SK-N-SH (cell line): Measurements from ENCODE around the gene ARHGEF39. TPM values are rescaled to one million over a fixed set of nuclear protein-coding genes. Genes with fewer than 3 reads are reported as not detected.

ENCODE experiments used
- CTCF ChIA-PET: fragments of 300-600, 350-600 bp; formaldehyde crosslinking; extraction: SDS; loops from one replicate; lab custom pipeline; 2021; lab: Yijun Ruan, JAX
- POLR2A ChIA-PET: fragments of 350-600 bp; sonication (Branson Sonifier 250); formaldehyde crosslinking; extraction: SDS; loops from one replicate; lab custom pipeline; 2020; ENCODE audit warnings: antibody characterized with exemption, inconsistent platforms; lab: Yijun Ruan, JAX
- DNase-seq: peaks from one replicate; pipeline ENCODE4 v3.0.0; 2012
- H2AFZ ChIP-seq: fragments of 200-600 bp; sonication (generic); 2 replicates; pipeline ENCODE4 v1.8.1; 2016; ENCODE audit warnings: antibody characterized with exemption, mild to moderate bottlenecking, low read depth
- H3F3A ChIP-seq: fragments of 200-600 bp; sonication (generic); replicated peaks from 2 replicates; pipeline ENCODE3; 2016; ENCODE audit warnings: antibody characterized with exemption, mild to moderate bottlenecking; ENCODE audit not compliant: insufficient read depth
- H3K27ac ChIP-seq, 2 experiments: fragments of 200-500 bp in 1 of 2; fragments of 200-600 bp in 1 of 2; sonication (Bioruptor generic) in 1 of 2; sonication (generic), shearing (Covaris generic) in 1 of 2; 2 replicates each; pipeline versions ENCODE4 v1.5.1 to v1.6.1; 2014 to 2016; ENCODE audit warnings: low read depth in 2 of 2, inconsistent platforms in 1 of 2, low read length in 1 of 2, mild to moderate bottlenecking in 1 of 2, mixed read lengths in 1 of 2
- H3K27me3 ChIP-seq: fragments of 200-600 bp; sonication (generic), shearing (Covaris generic); 2 replicates; pipeline ENCODE4 v1.6.1; 2016; ENCODE audit warnings: mixed run types; ENCODE audit not compliant: insufficient read depth
- H3K36me3 ChIP-seq, 2 experiments: fragments of 200-500 bp in 1 of 2; fragments of 200-600 bp in 1 of 2; sonication (Bioruptor generic) in 1 of 2; sonication (generic) in 1 of 2; replicated peaks in 1 of 2; 2 replicates each; pipeline versions ENCODE3 to v1.5.1; 2014 to 2016; ENCODE audit warnings: low read length in 1 of 2, mild to moderate bottlenecking in 1 of 2; ENCODE audit not compliant: insufficient read depth in 2 of 2, control insufficient read depth in 1 of 2
- H3K4me1 ChIP-seq, 2 experiments: fragments of 200-500 bp in 1 of 2; fragments of 200-600 bp in 1 of 2; sonication (Bioruptor generic) in 1 of 2; sonication (generic), shearing (Covaris generic) in 1 of 2; 2 replicates each; pipeline versions ENCODE4 v1.5.1 to v1.6.1; 2014 to 2016; ENCODE audit warnings: low read depth in 1 of 2, low read length in 1 of 2, mixed run types in 1 of 2; ENCODE audit not compliant: insufficient read depth in 2 of 2, control insufficient read depth in 1 of 2
- H3K4me2 ChIP-seq: fragments of 200-600 bp; sonication (generic), shearing (Covaris generic); 2 replicates; pipeline ENCODE4 v1.6.1; 2017; ENCODE audit warnings: mixed run types
- H3K4me3 ChIP-seq, 2 experiments: fragments of 200-500 bp in 1 of 2; fragments of 200-600 bp in 1 of 2; sonication (Bioruptor generic) in 1 of 2; sonication (generic), shearing (Covaris generic) in 1 of 2; 2 replicates each; pipeline versions ENCODE4 v1.5.1 to v1.8.1; 2014 to 2016; ENCODE audit warnings: low read depth in 2 of 2, inconsistent platforms in 1 of 2, low read length in 1 of 2, mild to moderate bottlenecking in 1 of 2, mixed read lengths in 1 of 2, moderate library complexity in 1 of 2
- H3K79me2 ChIP-seq: fragments of 200-600 bp; sonication (generic); 2 replicates; pipeline ENCODE4 v1.8.1; 2017; ENCODE audit warnings: mild to moderate bottlenecking; ENCODE audit not compliant: insufficient read depth
- H3K9ac ChIP-seq: fragments of 200-600 bp; sonication (generic); 2 replicates; pipeline ENCODE4 v1.6.1; 2017; ENCODE audit warnings: mixed run types
- H3K9me2 ChIP-seq: fragments of 200-600 bp; sonication (generic); 2 replicates; pipeline ENCODE4 v1.6.1; 2017; ENCODE audit warnings: mixed run types
- H3K9me3 ChIP-seq: fragments of 200-600 bp; sonication (generic); 2 replicates; pipeline ENCODE4 v1.6.1; 2017; ENCODE audit warnings: mixed run types, mild to moderate bottlenecking, moderate library complexity
- H4K20me1 ChIP-seq: fragments of 200-600 bp; sonication (generic); 2 replicates; pipeline ENCODE4 v1.6.1; 2017; ENCODE audit warnings: mild to moderate bottlenecking, mixed run types; ENCODE audit not compliant: insufficient read depth
- CHD2 ChIP-seq: fragments of 150-350 bp; IDR thresholded peaks from 2 replicates; pipeline ENCODE4 v1.6.1; 2018; ENCODE audit warnings: low read length; ENCODE audit not compliant: partially characterized antibody
- ELF1 ChIP-seq: IDR thresholded peaks from 2 replicates; pipeline ENCODE4 v1.4.0; 2012
- FOSL2 ChIP-seq: IDR thresholded peaks from 2 replicates; pipeline ENCODE4 v1.4.0; 2012; ENCODE audit warnings: low read depth, mild to moderate bottlenecking, moderate library complexity, borderline replicate concordance
- GATA2 ChIP-seq: sonication (generic); formaldehyde crosslinking; IDR thresholded peaks from 2 replicates; pipeline ENCODE4 v1.5.0; 2020; ENCODE audit warnings: mild to moderate bottlenecking, missing genetic modification reagents
- NRF1 ChIP-seq: IDR thresholded peaks from 2 replicates; pipeline ENCODE4 v1.6.1; 2012; ENCODE audit warnings: low read depth, mild to moderate bottlenecking, low read length
- RCOR1 ChIP-seq: fragments of 150-350 bp; IDR thresholded peaks from 2 replicates; pipeline ENCODE4 v1.6.1; 2017; ENCODE audit warnings: antibody characterized with exemption, low read length
- SIN3A ChIP-seq: IDR thresholded peaks from 2 replicates; pipeline ENCODE4 v1.6.1; 2012; ENCODE audit warnings: low read depth, mild to moderate bottlenecking, low read length, moderate library complexity, borderline replicate concordance
- TAF1 ChIP-seq: IDR thresholded peaks from 2 replicates; pipeline ENCODE4 v1.6.1; 2012; ENCODE audit warnings: low read depth, mild to moderate bottlenecking, low read length, moderate library complexity, borderline replicate concordance
- TCF12 ChIP-seq: IDR thresholded peaks from 2 replicates; pipeline ENCODE4 v1.4.0; 2012
- TEAD4 ChIP-seq: IDR thresholded peaks from 2 replicates; pipeline ENCODE4 v1.4.0; 2012; ENCODE audit warnings: mild to moderate bottlenecking, borderline replicate concordance; ENCODE audit not compliant: insufficient read depth
- USF1 ChIP-seq: IDR thresholded peaks from 2 replicates; pipeline ENCODE4 v1.4.0; 2012; ENCODE audit warnings: low read depth, borderline replicate concordance
- YY1 ChIP-seq: IDR thresholded peaks from 2 replicates; pipeline ENCODE4 v1.4.0; 2012; ENCODE audit warnings: low read depth, mild to moderate bottlenecking
- WGBS: methylation state at CpG from one replicate; pipeline ENCODE4 v1.1.6; 2017; ENCODE audit warnings: low lambda C conversion rate; 5-methylcytosine and 5-hydroxymethylcytosine counted together
- polyA plus RNA-seq, 3 experiments: library from polyadenylated mRNA; depleted of rRNA; stranded (reverse); fragments of >200 nt; gene quantifications; 2 replicates each; pipeline ENCODE4 v1.2.3, GENCODE V29; 2012
- TF ChIP-seq, protein P1 (sequence below): IDR thresholded peaks from 2 replicates; pipeline ENCODE4; 2012
- TF ChIP-seq, protein P2 (sequence below): IDR thresholded peaks from 2 replicates; pipeline ENCODE4 v1.4.0; 2012; ENCODE audit warnings: low read depth
- TF ChIP-seq, protein P3 (sequence below): fragments of 150-350 bp; IDR thresholded peaks from 2 replicates; pipeline ENCODE4 v1.6.1; 2017; ENCODE audit warnings: antibody characterized with exemption, low read length, low read depth, borderline replicate concordance
- TF ChIP-seq, protein P4 (sequence below): IDR thresholded peaks from 2 replicates; pipeline ENCODE4 v1.6.1; 2012; ENCODE audit warnings: mild to moderate bottlenecking, low read depth, low read length, moderate library complexity
- TF ChIP-seq, protein P5 (sequence below): fragments of 200-600 bp; sonication (generic); IDR thresholded peaks from 2 replicates; pipeline ENCODE4 v1.6.1; 2017; ENCODE audit warnings: antibody characterized with exemption, mild to moderate bottlenecking, moderate library complexity
- TF ChIP-seq, protein P6 (sequence below): fragments of 150-350 bp; IDR thresholded peaks from 2 replicates; pipeline ENCODE4 v1.6.1; 2016; ENCODE audit warnings: mild to moderate bottlenecking, low read depth, low read length

ARHGEF39 gene
- polyA plus RNA-seq, 1 of the 3 experiments (the other 2 are of a cell fraction), result 4.9 TPM

DNA sequence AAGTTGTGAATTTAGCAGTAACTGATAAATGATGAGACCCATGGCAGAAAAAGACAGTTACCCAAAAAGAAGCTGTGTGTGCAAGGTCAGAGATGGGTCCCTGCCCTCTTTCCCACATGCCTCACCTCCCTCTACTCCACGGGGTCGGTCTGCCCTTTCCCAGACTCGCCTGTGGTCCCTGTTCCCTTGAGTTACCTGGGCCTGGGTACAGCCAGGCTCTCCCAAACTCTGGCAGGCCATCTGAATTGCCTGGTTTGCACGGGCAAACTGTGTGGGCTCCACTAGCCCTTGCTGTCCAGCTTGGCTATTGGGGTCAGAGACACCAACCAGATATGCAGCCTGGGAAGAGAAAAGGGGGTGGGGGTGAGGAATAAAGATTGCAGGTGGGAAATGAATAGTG, 43.2 kb upstream of the ARHGEF39 start:
- no peaks in the 10 kb centered on the region for H4K20me1 ChIP-seq
- H3F3A ChIP-seq, result peaks cover 7% of the 10 kb centered on the region
- H3K9ac ChIP-seq, result no peak overlapping the region
- WGBS, result 95% methylated on average over 4 of the region's 4 CpGs
- no peaks in the 10 kb centered on the region for H3K9me3 ChIP-seq
- no peaks in the 10 kb centered on the region for H3K4me1 ChIP-seq
- no peak overlapping the region for H3K27ac ChIP-seq
- no peaks in the 10 kb centered on the region for H3K9me2 ChIP-seq
- no peak overlapping the region for H2AFZ ChIP-seq
- DNase-seq, result no peak
- H3K36me3 ChIP-seq, result peaks cover 54 to 88% of the 10 kb centered on the region in 2 experiments
- CTCF ChIA-PET, result interaction anchor here (19.9 kb wide), 1 partner anchor 12 kb away, joined by 183 read pairs; no protein-coding TSS in a partner anchor
- no peak overlapping the region for H3K4me3 ChIP-seq
- TF ChIP-seq FOSL2, result no peak
- TF ChIP-seq TEAD4, result no peak
- TF ChIP-seq TCF12, result no peak
- no peak for TF ChIP-seq TAF1
- TF ChIP-seq SIN3A, result no peak
- TF ChIP-seq, protein P1, sequence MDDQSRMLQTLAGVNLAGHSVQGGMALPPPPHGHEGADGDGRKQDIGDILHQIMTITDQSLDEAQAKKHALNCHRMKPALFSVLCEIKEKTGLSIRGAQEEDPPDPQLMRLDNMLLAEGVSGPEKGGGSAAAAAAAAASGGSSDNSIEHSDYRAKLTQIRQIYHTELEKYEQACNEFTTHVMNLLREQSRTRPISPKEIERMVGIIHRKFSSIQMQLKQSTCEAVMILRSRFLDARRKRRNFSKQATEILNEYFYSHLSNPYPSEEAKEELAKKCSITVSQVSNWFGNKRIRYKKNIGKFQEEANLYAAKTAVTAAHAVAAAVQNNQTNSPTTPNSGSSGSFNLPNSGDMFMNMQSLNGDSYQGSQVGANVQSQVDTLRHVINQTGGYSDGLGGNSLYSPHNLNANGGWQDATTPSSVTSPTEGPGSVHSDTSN, result no peak
- no peak for TF ChIP-seq GATA2 (CRISPR knock-in tag)
- no peak for TF ChIP-seq ELF1
- TF ChIP-seq, protein P2, sequence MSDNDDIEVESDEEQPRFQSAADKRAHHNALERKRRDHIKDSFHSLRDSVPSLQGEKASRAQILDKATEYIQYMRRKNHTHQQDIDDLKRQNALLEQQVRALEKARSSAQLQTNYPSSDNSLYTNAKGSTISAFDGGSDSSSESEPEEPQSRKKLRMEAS, result no peak
- TF ChIP-seq USF1, result no peak
- no peak for TF ChIP-seq CHD2
- no peak for TF ChIP-seq YY1
- TF ChIP-seq, all 33 proteins: peak for 0
- POLR2A ChIA-PET, result no interaction called here
- Histone ChIP-seq H3K79me2 (no peaks in the 10 kb centered on the region; the same call in 1 of the 2 replicates), H3K27me3 (no peaks in the 10 kb centered on the region), H3K4me2 (no peak overlapping the region)

DNA sequence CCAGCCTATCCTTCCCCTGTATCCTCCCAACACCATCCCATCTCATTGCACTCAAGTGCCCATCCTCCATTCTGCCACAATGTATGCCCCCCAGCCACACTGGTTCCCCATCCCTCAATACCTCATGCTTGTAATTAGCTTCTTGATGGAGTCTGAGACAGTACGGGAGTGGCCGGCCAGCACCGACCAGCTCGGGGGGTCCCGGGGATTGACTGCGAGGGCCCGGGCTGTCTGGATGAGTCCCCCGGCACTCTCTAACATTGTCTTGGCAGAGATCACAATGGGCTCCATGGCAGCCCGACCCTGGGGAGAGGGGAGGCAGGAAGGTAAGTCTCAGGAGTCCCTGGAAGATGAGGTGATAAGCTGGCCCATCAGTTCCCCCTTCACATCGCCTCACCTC, 42.0 kb upstream of the ARHGEF39 start:
- Histone ChIP-seq H3F3A (peaks cover 7% of the 10 kb centered on the region), H3K27me3 (no peaks in the 10 kb centered on the region), H2AFZ (no peak overlapping the region), H3K4me2 (no peak overlapping the region), H3K36me3 (peaks cover 57 to 88% of the 10 kb centered on the region in 2 experiments), H3K4me3 (no peak overlapping the region)
- TF ChIP-seq TEAD4 (no peak), ELF1 (no peak), RCOR1 (no peak), NRF1 (no peak), GATA2 (CRISPR knock-in tag) (no peak), FOSL2 (no peak)
- TF ChIP-seq, protein P3, sequence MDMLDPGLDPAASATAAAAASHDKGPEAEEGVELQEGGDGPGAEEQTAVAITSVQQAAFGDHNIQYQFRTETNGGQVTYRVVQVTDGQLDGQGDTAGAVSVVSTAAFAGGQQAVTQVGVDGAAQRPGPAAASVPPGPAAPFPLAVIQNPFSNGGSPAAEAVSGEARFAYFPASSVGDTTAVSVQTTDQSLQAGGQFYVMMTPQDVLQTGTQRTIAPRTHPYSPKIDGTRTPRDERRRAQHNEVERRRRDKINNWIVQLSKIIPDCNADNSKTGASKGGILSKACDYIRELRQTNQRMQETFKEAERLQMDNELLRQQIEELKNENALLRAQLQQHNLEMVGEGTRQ, result no peak
- TF ChIP-seq, protein P4, sequence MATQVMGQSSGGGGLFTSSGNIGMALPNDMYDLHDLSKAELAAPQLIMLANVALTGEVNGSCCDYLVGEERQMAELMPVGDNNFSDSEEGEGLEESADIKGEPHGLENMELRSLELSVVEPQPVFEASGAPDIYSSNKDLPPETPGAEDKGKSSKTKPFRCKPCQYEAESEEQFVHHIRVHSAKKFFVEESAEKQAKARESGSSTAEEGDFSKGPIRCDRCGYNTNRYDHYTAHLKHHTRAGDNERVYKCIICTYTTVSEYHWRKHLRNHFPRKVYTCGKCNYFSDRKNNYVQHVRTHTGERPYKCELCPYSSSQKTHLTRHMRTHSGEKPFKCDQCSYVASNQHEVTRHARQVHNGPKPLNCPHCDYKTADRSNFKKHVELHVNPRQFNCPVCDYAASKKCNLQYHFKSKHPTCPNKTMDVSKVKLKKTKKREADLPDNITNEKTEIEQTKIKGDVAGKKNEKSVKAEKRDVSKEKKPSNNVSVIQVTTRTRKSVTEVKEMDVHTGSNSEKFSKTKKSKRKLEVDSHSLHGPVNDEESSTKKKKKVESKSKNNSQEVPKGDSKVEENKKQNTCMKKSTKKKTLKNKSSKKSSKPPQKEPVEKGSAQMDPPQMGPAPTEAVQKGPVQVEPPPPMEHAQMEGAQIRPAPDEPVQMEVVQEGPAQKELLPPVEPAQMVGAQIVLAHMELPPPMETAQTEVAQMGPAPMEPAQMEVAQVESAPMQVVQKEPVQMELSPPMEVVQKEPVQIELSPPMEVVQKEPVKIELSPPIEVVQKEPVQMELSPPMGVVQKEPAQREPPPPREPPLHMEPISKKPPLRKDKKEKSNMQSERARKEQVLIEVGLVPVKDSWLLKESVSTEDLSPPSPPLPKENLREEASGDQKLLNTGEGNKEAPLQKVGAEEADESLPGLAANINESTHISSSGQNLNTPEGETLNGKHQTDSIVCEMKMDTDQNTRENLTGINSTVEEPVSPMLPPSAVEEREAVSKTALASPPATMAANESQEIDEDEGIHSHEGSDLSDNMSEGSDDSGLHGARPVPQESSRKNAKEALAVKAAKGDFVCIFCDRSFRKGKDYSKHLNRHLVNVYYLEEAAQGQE, result no peak
- TF ChIP-seq, protein P5, sequence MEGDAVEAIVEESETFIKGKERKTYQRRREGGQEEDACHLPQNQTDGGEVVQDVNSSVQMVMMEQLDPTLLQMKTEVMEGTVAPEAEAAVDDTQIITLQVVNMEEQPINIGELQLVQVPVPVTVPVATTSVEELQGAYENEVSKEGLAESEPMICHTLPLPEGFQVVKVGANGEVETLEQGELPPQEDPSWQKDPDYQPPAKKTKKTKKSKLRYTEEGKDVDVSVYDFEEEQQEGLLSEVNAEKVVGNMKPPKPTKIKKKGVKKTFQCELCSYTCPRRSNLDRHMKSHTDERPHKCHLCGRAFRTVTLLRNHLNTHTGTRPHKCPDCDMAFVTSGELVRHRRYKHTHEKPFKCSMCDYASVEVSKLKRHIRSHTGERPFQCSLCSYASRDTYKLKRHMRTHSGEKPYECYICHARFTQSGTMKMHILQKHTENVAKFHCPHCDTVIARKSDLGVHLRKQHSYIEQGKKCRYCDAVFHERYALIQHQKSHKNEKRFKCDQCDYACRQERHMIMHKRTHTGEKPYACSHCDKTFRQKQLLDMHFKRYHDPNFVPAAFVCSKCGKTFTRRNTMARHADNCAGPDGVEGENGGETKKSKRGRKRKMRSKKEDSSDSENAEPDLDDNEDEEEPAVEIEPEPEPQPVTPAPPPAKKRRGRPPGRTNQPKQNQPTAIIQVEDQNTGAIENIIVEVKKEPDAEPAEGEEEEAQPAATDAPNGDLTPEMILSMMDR, result no peak
- TF ChIP-seq, protein P6, sequence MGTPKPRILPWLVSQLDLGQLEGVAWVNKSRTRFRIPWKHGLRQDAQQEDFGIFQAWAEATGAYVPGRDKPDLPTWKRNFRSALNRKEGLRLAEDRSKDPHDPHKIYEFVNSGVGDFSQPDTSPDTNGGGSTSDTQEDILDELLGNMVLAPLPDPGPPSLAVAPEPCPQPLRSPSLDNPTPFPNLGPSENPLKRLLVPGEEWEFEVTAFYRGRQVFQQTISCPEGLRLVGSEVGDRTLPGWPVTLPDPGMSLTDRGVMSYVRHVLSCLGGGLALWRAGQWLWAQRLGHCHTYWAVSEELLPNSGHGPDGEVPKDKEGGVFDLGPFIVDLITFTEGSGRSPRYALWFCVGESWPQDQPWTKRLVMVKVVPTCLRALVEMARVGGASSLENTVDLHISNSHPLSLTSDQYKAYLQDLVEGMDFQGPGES, result no peak
- TF ChIP-seq, all 33 proteins: peak for 0
- 99% methylated on average over 9 of the region's 10 CpGs for WGBS
- Histone ChIP-seq H3K9me2 (no peaks in the 10 kb centered on the region), H3K27ac (no peak overlapping the region), H3K9me3 (no peaks in the 10 kb centered on the region), H3K4me1 (no peaks in the 10 kb centered on the region), H3K9ac (no peak overlapping the region), H4K20me1 (no peaks in the 10 kb centered on the region), H3K79me2 (no peaks in the 10 kb centered on the region; the same call in 1 of the 2 replicates)
- no peak for DNase-seq
- POLR2A ChIA-PET, result interaction anchor here (0.7 kb wide), 1 partner anchor 42 kb away, joined by 3 read pairs; no protein-coding TSS in a partner anchor
- CTCF ChIA-PET, result interaction anchor here (0.9 to 19.9 kb wide), 3 partner anchors 11 to 23 kb away, joined by 4 to 183 read pairs (median 7); partner anchors contain the start of gene TPM2
